ENCODE results near the gene RAB40A.
A peak's percentile ranks its signal among the peaks of the same experiment; 100 is the strongest.

The RAB40A gene, protein sequence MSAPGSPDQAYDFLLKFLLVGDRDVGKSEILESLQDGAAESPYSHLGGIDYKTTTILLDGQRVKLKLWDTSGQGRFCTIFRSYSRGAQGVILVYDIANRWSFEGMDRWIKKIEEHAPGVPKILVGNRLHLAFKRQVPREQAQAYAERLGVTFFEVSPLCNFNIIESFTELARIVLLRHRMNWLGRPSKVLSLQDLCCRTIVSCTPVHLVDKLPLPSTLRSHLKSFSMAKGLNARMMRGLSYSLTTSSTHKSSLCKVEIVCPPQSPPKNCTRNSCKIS

DNA sequence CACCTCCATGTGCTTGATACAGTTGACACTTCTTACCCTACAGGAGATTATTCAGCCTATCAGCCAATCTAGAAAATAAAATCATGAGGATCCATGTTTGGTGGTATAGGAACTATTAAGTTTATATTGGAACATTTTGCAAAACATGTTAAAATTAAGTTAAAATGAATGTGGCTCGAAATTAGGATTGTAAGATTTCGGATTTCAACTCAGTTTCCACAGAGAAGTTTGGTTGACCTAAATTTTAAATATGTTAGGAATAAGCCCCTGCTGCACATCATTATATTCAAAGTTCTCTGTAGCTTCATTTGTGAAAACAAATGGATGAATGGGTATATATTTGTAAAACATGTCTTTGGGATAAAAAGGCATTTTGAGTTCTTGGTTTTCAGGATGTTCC is at the start of gene RAB40A:
Gene RAB40A, minus strand, starts transcription at position 101 of the 400 bp plus-strand sequence. CDS start 18,733 bp downstream, outside the sequence.
- DNase-seq = no peak

DNA sequence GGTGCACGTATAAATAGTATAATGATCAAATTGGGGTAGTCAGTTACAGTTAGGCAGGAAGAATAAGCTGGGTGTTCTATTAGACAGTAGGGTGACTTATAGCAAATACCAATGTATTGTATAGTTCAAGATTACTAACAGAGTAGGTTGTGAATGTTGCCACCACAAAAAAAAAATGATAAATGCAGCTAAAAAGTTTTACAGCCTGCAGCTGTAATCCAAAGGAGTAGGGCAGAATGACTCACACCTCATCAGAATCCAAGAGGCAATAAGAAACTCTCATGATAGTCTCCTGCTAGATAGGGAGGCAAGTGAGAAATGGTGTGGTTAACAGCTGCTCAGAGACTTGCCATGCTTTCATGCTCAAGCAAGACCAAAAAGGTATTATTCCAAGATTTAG is 46.5 kb upstream of the RAB40A start:
- DNase-seq = no peak

DNA sequence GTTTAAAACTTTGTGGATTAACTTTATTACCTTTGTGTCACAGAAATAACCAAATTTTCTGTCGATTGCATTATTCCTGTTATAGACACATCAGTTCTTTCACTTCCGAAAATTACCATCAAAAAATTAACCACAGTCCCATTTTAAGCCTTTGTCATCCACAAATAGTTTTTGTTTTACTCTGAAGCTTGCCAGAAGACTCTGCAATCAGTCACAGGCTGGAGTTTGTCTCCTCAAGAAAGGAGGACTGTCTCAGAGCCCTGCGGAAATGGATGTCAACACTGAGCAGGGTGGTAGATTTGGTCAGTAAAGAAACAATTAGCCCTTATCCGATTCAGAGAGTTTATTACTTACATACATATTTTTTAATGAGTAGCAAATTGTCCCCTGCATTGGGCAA is 45.9 kb upstream of the RAB40A start:
- no peak for DNase-seq

DNA sequence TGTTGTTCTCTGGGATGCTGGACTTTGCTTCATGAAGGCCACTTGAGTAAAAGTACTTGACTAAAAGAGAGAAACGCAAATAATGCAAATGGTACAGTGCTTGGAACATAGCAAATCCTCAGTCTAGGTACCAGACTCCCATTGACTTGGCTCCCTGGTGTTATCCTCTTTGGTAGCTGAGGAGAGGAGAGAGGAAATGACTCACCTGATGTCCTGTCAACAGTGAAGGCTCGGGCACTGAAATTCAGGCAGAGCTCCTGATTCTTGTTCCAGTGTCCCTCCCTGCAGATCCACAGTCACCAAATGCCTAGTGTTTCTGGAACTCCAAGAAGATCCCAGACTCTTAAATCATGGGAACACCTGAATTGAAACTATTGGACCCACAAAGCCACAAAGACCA is 43.5 kb upstream of the RAB40A start:
- no peak for DNase-seq

DNA sequence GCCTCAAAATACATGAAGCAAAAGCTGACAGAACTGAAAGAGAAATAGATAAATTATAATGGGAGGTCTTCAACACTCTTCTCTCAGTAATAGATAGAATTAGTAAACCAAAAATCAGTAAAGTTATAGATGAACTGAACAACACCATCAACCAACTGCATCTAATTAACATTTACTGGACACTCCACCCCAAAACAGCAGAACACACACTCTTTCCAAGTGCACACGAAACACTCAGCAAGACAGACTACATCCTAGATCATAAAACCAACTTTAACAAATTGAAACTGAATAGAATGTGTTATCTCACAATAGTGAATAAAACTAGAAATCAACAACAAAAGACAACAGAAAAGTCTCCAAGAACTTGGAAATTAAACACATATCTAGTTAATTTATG is 41.0 kb upstream of the RAB40A start:
- DNase-seq = no peak

DNA sequence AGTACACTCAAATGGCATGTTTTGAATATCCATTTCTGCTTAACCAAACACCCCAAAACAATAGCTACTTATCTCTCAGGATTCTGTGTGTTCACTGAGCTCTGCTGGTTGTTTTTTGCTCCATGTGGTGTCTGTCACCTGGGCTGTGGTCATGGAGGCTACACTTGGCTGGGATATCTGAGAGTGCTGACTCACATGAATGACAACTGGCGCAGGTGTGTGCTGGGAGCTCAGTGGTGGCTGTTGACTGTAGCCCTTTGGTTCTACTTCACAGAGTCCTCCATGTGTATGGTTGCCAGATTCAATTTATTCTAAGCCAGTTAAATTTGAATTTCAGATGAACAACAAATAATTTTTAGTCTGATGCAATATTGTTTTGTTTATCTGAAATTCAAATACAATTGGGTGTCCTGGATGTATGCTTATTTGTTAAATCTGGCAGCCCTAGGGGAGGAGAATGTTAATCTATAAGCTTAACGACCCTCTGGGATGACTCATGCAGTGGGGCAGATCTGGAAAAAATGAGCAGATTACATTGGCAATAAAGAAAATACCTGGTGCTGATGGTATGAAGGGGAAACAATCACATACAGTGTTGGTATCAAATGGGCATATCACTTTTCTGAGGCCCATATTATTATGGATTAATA is 37.8 kb upstream of the RAB40A start:
- no peak for DNase-seq

DNA sequence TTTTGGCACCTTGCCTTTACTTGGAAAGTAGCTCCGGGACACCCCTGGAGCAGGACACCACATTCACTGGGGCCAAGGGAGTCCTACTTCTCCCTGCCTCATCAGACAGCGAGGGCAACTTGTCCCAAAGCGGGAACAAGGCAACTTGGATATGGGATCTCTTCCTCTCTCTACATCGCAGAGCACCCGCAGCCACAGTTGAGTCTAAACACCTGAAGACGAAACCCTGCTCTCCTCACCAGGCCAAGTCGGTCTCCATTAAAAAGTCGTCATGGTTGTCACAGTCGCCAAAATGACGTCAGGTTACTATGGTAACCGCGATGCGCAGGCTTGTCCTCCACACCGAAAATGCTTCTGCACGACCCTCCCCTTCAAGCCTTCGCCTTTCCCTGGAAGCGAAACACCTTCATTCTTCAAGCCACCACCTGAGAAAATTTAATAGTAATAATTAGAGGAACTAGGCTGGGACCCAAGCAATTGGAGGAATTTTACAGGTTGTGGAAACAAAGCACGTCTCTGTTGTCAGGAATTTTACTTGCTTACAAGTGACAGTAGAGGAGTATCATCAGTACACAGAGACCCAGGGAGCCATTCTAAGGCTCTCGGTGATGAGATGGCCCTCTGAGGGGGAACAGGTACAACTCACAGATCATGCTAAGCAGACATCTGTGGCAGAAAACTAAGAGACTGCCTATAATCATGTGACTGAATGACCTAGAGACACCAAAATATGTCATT is 35.6 kb upstream of the RAB40A start:
- DNase-seq = peak; percentile 94

DNA sequence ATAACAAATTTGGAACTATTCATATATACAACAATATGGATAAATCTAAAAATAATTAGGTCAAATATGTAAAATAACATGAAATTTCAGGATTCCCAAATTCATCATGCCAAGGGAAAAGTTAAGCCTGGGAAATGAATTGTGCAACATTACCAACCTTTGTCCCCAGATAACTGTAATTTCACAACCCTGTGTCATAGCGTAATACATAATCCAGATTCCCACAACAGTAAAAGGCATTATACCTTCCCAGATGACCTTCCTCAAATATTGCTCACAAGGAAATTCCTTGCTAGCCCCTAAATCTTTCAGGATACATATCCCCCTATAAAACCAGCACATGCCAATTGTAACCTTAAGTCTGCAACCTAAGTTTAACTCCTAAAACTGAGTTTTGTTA is 32.9 kb upstream of the RAB40A start:
- no peak for DNase-seq

DNA sequence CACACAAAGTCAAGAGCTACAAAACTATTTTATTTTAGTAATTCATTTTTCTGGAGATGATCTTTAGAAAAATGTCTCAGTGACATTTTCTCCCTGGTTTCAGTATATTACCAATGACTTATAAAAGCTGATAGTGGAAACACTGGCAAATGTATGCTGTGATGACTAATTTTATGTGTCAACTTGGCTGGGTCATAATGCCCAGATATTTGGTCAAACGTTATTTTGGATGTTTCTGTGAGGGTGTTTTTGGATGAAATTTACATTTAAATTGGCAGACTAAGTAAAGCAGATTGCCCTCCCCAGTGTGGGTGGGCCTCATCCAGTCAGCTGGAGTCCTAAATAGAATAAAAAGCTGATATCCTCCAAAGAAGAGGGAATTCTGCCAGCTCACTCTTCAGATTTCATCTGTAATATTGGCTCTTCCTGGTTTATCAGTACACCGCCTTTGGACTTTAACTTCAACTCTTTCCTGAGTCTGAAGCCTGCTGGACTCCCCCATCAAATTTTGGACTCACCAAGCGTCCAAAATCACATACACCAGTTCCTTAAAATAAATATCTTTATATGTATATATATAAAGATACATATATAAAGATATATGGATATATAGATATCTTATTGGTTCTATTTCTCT is 31.2 kb upstream of the RAB40A start:
- DNase-seq = no peak

DNA sequence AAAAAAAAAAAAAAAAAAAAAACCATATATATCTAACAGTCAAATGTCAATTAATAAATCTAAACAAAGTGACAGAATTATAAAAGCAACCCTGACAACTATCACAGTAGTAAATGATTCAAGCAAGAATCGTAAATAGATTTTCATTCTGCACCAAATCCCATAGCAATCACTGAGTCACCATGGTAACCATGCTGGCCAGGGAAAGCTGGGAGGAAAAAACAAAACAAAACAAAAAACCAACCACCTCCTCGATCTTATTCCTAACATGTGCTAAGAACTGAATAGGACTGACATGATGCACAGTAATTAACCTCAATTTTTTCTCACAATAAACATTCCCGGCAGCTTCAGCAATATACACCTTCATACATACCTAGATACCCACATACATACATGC is 30.6 kb upstream of the RAB40A start:
- DNase-seq = no peak

DNA sequence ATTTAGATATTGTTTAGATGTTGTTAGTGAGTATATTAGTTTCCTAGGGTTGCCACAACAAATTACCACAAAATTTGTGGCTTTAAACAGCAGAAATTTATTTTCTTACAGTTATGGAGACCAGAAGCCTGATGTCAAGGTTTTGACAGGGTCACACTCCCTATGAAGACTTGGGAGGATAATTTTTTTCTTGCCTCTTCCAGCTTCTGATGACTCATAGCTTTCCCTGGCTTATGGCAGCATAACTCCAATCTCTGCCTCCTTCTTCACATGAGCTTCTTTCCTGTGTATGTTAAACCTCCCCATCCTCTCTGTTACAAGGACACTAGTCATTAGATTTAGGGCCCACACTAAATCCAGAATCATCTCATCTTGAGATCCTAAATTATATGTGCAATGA is 20.9 kb upstream of the RAB40A start:
- no peak for DNase-seq

DNA sequence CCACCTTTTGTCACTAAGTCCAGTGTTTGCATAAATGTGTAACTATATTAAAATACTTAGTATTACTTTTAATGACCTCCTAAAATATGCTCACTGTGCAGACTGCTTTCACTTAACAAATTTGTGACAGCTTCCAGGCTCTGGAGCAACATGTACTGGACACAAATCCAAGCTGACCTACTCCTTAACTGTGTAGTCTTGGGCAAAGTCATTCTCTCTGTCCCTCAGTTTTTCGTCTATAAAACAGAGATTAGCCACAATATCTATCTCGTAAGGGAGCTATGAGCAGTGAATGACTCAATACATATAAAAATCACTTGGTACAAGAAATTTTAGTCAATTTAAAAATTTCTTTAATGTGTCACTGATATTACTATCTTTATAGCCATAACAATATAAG is 20.4 kb upstream of the RAB40A start:
- no peak for DNase-seq

DNA sequence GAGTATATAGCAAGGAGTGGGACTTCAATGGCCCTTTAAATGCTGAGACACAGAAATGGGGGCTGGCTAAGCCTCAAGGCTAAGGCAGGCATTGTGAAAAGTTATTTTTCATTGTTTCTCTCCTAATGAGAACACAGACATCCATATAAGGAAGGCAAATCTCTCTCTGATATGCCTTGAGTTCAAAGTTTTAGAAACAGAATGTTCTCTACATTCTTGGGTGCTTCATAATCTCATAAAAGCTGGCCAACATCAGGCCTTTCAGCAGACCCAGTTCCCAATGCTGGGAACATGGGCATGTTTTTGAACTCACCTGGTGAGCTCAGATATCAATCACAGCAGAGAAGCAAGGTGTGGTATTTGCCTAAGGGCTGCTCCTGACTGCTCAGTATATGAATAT is 19.4 kb upstream of the RAB40A start:
- DNase-seq = no peak

DNA sequence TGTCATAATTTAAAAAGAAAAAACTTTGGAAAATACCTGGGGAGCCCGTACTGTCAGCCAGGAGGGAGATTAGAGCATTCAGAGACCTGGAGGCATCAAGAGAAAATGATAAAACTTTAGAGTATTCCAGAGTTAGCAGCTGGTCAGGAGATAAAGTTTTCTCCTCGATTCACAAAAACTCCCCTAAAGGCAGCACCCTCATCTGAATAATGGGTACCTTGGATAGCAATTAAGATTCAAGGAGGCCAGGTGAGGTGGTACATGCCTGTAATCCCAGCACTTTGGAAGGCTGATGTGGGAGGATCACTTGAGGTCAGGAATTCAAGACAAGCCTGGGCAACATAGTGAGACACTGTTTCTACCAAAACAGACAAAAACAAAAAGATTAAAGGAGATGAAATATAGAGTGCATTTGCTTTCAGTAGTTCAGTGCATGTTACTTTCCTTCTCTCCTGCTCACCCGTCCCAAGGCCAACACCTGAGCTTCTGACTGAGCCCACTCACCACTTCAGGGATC is 18.6 kb upstream of the RAB40A start:
- DNase-seq = no peak

DNA sequence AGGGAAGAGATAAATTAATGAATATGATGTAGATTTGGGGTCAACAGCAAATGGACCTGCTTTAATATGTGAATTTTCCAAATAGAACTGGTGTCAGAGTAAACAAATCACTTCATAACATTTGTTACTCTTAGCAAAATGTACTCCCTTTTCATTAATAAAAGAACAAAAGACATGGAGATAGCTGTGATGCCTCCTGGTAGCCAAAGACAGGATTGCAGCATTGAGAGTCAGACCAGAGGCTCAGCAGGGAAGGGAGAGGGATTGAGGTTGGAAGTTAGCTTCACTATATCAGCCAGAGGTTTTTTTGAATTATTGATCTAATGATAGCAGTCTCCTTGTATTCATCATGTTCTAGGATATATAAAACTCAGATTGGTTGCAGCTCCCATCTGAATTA is 17.4 kb upstream of the RAB40A start:
- no peak for DNase-seq

DNA sequence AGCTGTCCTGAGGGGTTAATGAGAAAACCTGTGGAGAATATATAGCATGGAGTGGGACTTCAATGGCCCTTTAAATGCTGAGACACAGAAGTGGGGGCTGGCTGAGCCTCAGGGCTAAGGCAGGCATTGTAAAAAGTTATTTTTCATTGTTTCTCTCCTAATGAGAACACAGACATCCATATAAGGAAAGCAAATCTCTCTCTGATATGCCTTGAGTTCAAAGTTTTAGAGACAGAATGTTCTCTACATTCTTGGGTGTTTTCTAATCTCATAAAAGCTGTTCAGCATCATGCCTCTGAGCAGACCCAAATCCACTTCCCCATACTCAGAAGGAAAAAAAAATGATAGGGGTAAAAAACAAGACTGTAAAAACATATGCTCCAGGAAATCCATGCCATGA is 16.8 kb upstream of the RAB40A start:
- no peak for DNase-seq

DNA sequence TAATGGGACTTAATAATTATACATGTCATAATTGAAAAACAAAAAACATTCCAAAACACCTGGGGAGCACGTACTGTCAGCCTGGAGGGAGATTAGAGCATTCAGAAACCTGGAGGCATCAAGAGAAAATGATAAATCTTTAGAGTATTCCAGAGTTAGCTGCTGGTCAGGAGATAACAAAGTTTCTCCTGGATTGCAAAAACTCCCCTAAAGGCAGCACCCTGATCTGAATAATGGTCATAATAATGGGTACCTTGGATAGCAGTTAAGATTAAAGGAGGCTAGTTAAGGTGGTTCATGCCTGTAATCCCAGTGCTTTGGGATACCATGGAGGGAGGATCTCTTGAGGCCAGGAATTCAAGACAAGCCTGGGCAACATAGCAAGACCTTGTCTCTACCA is 15.9 kb upstream of the RAB40A start:
- DNase-seq = no peak

DNA sequence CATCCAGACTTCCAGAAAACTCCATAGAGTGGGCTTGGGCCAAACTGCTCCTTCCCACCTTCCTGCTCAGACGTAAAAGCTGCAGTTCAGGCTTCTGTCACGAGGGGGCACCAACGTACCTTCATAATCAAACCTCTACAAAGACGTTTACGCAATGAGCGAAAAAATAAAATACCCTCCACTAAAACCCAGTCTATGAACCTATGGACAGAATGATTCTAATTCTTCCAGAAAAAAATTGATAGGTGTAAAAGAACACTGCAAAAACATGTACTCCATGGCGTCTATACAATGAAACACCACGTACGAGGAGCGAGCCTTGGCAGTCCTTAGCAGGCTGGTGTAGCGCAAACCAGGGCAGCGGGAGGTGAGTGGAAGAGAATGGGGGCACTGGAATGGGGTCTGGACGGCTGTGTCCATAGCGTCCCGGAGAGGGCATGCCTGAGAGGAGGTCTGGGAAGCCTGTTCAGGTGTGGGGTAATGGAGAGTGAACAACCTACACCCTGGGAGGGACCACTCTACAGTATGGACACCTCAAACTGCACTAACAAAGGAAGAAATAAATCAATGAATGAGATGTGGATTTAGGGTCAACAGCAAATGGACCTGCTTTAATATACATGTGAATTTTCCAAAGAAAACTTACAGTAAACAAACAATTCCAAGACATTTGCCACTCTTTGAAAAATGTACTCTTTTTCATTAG is 14.4 kb upstream of the RAB40A start:
- DNase-seq = peak; percentile 93

DNA sequence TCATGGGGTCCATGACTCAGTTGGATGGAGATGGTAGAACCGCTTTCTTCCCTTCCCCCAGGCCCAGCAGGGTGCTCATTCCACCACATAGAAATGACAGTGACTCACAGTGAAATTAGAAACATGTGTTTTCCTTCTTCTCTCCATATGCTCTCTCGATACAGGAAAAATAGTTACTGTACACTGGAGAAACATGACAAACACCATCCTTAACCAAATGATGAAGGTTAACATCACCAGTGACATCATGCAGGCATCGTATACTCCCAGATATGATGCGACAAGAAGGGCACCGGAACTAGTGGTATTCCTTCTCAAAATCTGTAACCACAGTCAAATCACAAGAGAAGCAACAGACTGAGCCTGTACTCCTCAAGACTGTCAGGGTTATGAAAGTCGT is 11.7 kb upstream of the RAB40A start:
- DNase-seq = no peak

DNA sequence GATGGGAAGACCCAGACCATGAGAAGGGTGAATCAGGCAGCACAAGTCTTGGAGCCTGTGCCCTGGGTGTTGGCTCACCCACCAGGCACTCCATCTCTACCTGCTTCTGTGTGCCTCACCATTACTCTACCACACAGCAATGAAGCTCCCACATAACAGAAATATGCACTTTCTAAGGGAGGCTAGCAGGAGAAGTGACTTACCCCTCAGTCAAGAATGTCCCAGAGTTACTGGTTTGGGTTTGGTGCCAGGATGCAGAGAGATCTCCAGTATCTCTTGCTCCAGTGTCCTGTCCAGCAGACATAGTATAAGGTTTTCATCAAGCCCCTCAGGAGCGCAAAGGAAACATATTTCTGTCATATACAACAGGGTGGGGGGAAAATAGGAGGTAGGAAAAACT is 11.3 kb upstream of the RAB40A start:
- DNase-seq = no peak

DNA sequence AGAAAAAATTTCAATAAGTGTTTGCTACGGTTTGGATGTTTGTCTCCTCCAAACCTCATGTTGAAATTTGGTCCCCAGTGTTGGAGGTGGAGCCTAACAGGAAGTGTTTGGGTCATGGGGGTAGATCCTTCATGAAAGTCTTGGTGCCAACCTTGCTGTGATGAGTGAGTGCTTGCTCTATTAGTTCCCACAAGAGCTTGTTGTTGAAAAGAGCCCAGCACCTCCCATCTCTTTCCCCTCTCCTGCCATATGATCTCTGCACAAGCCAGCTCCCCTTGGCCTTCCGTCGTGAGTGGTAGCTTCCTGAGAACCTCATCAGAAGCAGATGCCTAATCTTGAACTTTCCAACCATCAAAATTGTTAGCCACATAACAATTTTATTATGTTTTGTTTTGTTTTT is 10.3 kb upstream of the RAB40A start:
- no peak for DNase-seq

DNA sequence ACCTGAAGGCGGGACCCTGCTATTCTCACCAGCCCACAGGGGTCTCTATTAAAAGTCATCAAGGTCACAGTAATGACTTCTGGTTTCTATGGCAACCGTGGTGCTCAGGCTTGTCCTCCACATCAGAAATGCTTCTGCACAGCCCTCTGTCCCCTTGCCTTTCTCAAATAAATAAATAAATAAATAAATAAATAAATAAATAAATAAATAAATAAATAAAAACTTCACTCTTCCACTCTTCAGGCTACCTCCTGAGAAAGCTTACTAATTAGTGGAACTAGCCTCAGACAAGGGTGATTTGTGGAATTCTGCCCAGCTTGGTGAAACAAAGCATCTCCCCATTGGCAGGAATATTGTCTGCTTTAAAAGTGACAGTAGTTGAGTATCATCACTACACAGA is 5.5 kb upstream of the RAB40A start:
- no peak for DNase-seq

DNA sequence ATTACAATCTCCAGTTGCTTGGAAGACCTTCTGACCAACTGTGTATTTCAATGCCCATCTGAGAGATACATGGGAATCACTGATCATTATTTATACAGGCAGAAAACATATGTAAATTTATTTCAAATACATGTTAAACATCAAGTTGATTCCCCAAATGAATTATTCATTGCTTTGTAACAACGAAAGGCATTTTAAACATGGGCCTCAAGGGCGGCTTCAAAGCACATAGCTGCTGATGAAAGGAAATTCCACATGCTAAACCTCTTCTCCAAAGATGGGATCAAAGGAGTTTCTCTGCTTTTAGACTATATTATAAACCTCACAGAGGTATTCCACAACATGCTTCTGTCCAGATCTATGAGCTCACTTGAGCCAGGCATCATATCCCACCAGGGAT is 4.3 kb upstream of the RAB40A start:
- DNase-seq = no peak
